Myocyte (in vitro differentiated cells): ENCODE results near the gene PIN1. TPM values are rescaled to one million over a fixed set of nuclear protein-coding genes. Genes with fewer than 3 reads are reported as not detected.
"Not testable (repeated sequence)": the region's sequence is repeated elsewhere in the genome, so short reads cannot be mapped to it uniquely, and the experiment has no call there.

Experiments used
- DNase-seq: peaks from one replicate; pipeline ENCODE4 v3.0.0-alpha.2; 2012; ENCODE audit warnings: low read depth
- total RNA-seq: library from RNA; depleted of rRNA; stranded (reverse); fragments of >200 nt; gene quantifications from 2 replicates; pipeline ENCODE4 v1.2.3, GENCODE V29; 2014

Gene PIN1
- total RNA-seq, 1 donor from 2014 or later: 156 TPM

GRCh38 chr19:9818175-9818733, 16.9 kb upstream of the PIN1 start:
- no peak for DNase-seq

GRCh38 chr19:9818734-9819595, 16.2 kb upstream of the PIN1 start, which contains the start of gene FBXL12:
Gene FBXL12, minus strand, starts transcription at chr19:9819079. Its CDS starts 266 bp downstream, at chr19:9818813.
- peak; percentile 100 for DNase-seq

GRCh38 chr19:9819596-9819909, 15.6 kb upstream of the PIN1 start:
- DNase-seq: no peak

GRCh38 chr19:9820034-9820433, 15.1 kb upstream of the PIN1 start:
- DNase-seq: not testable (repeated sequence)

- peak; percentile 90 for DNase-seq
These were observed 11.3 kb upstream of the PIN1 start for GRCh38 chr19:9823816-9824215.

GRCh38 chr19:9827289-9828238, 7.6 kb upstream of the PIN1 start, which contains the start of gene UBL5:
Gene UBL5, plus strand, starts transcription at chr19:9827918. Its CDS starts 420 bp downstream, at chr19:9828338.
- DNase-seq: peak; percentile 95

GRCh38 chr19:9828551-9829063, 6.5 kb upstream of the PIN1 start:
- no peak for DNase-seq

- DNase-seq: no peak
These were observed 802 bp upstream of the PIN1 start for GRCh38 chr19:9834307-9834725.

GRCh38 chr19:9835507-9835949, 410 bp downstream of the PIN1 start:
- no peak for DNase-seq

GRCh38 chr19:9836021-9836420, 903 bp downstream of the PIN1 start:
- DNase-seq: peak; percentile 54

GRCh38 chr19:9838324-9838723, 3.2 kb downstream of the PIN1 start:
- no peak for DNase-seq

GRCh38 chr19:9839415-9839814, 4.3 kb downstream of the PIN1 start:
- peak; percentile 23 for DNase-seq

GRCh38 chr19:9842834-9843625, 7.9 kb downstream of the PIN1 start:
- no peak for DNase-seq

GRCh38 chr19:9843626-9844273, 8.6 kb downstream of the PIN1 start:
- not testable (repeated sequence) for DNase-seq

- peak; percentile 83 for DNase-seq
These were observed 12.1 kb downstream of the PIN1 start for GRCh38 chr19:9847087-9847671.

GRCh38 chr19:9848060-9848459, 12.9 kb downstream of the PIN1 start:
- no peak for DNase-seq

GRCh38 chr19:9848762-9849161, 13.6 kb downstream of the PIN1 start:
- DNase-seq: no peak

GRCh38 chr19:9849791-9850190, 14.7 kb downstream of the PIN1 start:
- DNase-seq: no peak

- DNase-seq: no peak
These were observed 15.3 kb downstream of the PIN1 start for GRCh38 chr19:9850235-9850959.
